MM.1S (cell line): Measurements from ENCODE around the gene CT45A9.

Experiments
- EZH2 ChIP-seq: fragments of 300-600 bp; sonication (generic); optimal IDR thresholded peaks from 2 replicates; pipeline ENCODE3; 2017; ENCODE audit warnings: low read depth, mild to moderate bottlenecking, antibody characterized with exemption, low read length, mixed read lengths
- EZH2phosphoT487 ChIP-seq: fragments of 300-600 bp; sonication (generic); IDR thresholded peaks from 2 replicates; pipeline ENCODE4 v1.6.1; 2018; ENCODE audit warnings: antibody characterized with exemption, low read length
- TF ChIP-seq, protein P1 (sequence below): fragments of 300-600 bp; sonication (generic); IDR thresholded peaks from 2 replicates; pipeline ENCODE4 v1.5.1; 2016; ENCODE audit warnings: antibody characterized with exemption, low read length, mixed read lengths

DNA sequence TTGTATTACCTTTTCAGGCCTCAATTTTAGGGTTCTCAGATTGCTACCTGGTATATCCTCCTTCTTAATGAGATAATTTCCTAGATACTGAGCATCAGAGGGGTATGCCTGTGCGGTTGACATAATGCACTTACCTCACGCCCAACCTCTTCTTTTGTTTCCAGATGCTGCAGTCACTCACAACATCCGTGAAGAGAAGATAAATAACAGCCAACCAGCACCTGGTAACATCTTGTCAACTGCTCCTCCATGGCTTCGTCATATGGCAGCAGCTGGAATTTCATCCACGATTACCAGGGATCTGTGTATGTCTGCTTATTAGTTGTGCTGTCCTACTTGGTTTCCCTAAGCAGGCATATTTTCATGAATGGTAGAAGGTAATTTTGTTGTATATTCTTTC lies 38.6 kb upstream of the CT45A9 start:
- TF ChIP-seq, protein P1, sequence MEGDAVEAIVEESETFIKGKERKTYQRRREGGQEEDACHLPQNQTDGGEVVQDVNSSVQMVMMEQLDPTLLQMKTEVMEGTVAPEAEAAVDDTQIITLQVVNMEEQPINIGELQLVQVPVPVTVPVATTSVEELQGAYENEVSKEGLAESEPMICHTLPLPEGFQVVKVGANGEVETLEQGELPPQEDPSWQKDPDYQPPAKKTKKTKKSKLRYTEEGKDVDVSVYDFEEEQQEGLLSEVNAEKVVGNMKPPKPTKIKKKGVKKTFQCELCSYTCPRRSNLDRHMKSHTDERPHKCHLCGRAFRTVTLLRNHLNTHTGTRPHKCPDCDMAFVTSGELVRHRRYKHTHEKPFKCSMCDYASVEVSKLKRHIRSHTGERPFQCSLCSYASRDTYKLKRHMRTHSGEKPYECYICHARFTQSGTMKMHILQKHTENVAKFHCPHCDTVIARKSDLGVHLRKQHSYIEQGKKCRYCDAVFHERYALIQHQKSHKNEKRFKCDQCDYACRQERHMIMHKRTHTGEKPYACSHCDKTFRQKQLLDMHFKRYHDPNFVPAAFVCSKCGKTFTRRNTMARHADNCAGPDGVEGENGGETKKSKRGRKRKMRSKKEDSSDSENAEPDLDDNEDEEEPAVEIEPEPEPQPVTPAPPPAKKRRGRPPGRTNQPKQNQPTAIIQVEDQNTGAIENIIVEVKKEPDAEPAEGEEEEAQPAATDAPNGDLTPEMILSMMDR, result no peak
- TF ChIP-seq EZH2phosphoT487 (no peak), EZH2 (no peak)
